ENCODE measurements around the gene ZBTB16. TPM values are rescaled to one million over a fixed set of nuclear protein-coding genes. Genes with fewer than 3 reads are reported as not detected.

ZBTB16 gene
- total and polyA plus RNA-seq, 10 donors = 1.5 to 85.6 (median 42.1) TPM

GRCh38 chr11:114084414-114084813, 24.9 kb downstream of the ZBTB16 start:
- Histone ChIP-seq H3K4me1 (peaks cover 32 to 100% (median 80%) of the 10 kb centered on the region in 6 donors), H3K27ac (peak overlapping the region in 2 of 8 donors; percentile 78 to 79), H3K4me3 (no peak overlapping the region), H3K36me3 (peaks cover 0 to 27% (median 0%) of the 10 kb centered on the region in 6 donors), H3K27me3 (replicated peaks in 1 of 7) (peaks cover 0 to 14% (median 0%) of the 10 kb centered on the region in 7 donors), H3K9me3 (no peaks in the 10 kb centered on the region)
- 52 to 63% (median 56%) methylated on average over 4 of the region's 4 CpGs for WGBS, 5 donors
- DNase-seq = no peak
- intact Hi-C loops (cut with DNase I; ENCODE audit: low total_unique reads) = loop anchor here (10.0 kb wide), 1 partner anchor 50 kb away; no protein-coding TSS in a partner anchor
- no peak for TF ChIP-seq POLR2A (IDR thresholded peaks at IDR 0.05)
- no peak for TF ChIP-seq POLR2AphosphoS5 (IDR thresholded peaks at IDR 0.05)
- no peak for TF ChIP-seq CTCF (IDR thresholded peaks at IDR 0.05 in 8 of 11, conservative IDR thresholded peaks at IDR 0.05 in 3 of 11)

- DNase-seq = no peak
- no peaks in the 10 kb centered on the region for H3K9me3 ChIP-seq
- H3K4me3 ChIP-seq = no peak overlapping the region
- peak overlapping the region in 4 of 8 donors; percentile 23 to 54 (median 42) for H3K27ac ChIP-seq
- TF ChIP-seq CTCF (IDR thresholded peaks at IDR 0.05 in 8 of 11, conservative IDR thresholded peaks at IDR 0.05 in 3 of 11) (no peak), POLR2A (IDR thresholded peaks at IDR 0.05) (no peak), POLR2AphosphoS5 (IDR thresholded peaks at IDR 0.05) (no peak)
- intact Hi-C loops (cut with DNase I; ENCODE audit: low total_unique reads) = loop anchor here (10.0 kb wide), 1 partner anchor 49 kb away; no protein-coding TSS in a partner anchor
- H3K4me1 ChIP-seq = peaks cover 20 to 100% (median 80%) of the 10 kb centered on the region in 6 donors
- peaks cover 0 to 36% (median 0%) of the 10 kb centered on the region in 6 donors for H3K36me3 ChIP-seq
- 52 to 74% (median 57%) methylated on average over 7 of the region's 7 CpGs for WGBS, 5 donors
- peaks cover 0 to 14% (median 0%) of the 10 kb centered on the region in 7 donors for H3K27me3 ChIP-seq (replicated peaks in 1 of 7)
Measured at GRCh38 chr11:114085965-114086793, 26.7 kb downstream of the ZBTB16 start.

GRCh38 chr11:114087025-114087424, 27.5 kb downstream of the ZBTB16 start:
- peaks cover 0 to 39% (median 0%) of the 10 kb centered on the region in 6 donors for H3K36me3 ChIP-seq
- intact Hi-C loops (cut with DNase I; ENCODE audit: low total_unique reads) = loop anchor here (10.0 kb wide), 1 partner anchor 48 kb away; no protein-coding TSS in a partner anchor

More at GRCh38 chr11:114087025-114087424, 27.5 kb downstream of the ZBTB16 start:
- WGBS, 5 donors = 37 to 69% (median 50%) methylated on average over 5 of the region's 5 CpGs
- H3K4me1 ChIP-seq = peaks cover 21 to 100% (median 81%) of the 10 kb centered on the region in 6 donors
- no peak for DNase-seq
- no peaks in the 10 kb centered on the region for H3K9me3 ChIP-seq
- peak overlapping the region in 5 of 8 donors; percentile 23 to 54 (median 36) for H3K27ac ChIP-seq
- TF ChIP-seq POLR2A (IDR thresholded peaks at IDR 0.05) (no peak), CTCF (IDR thresholded peaks at IDR 0.05 in 8 of 11, conservative IDR thresholded peaks at IDR 0.05 in 3 of 11) (no peak), POLR2AphosphoS5 (IDR thresholded peaks at IDR 0.05) (no peak)
- no peak overlapping the region for H3K4me3 ChIP-seq
- peaks cover 0 to 14% (median 0%) of the 10 kb centered on the region in 7 donors for H3K27me3 ChIP-seq (replicated peaks in 1 of 7)

Data from spleen (tissue), 11 donors.